T-helper 2 cell treated with Interferon-gamma antibody and Interleukin-4, amounts not matched to agents 100 ng/mL and 5 ng/mL, for 36 hours (primary cell): ENCODE measurements around the gene HS3ST6. TPM values are rescaled to one million over a fixed set of nuclear protein-coding genes. Genes with fewer than 3 reads are reported as not detected.
"Not testable (repeated sequence)": the region's sequence is repeated elsewhere in the genome, so short reads cannot be mapped to it uniquely, and the experiment has no call there.

Experiments used
- intact Hi-C: fragments of 100-400 bp; cut with micrococcal nuclease; formaldehyde crosslinking; loops from one replicate; pipeline ENCODE4 v1.15.1; 2023
- total RNA-seq: library from RNA; stranded (reverse); gene quantifications from 2 replicates; pipeline ENCODE4 v1.2.3, GENCODE V29; 2022

The HS3ST6 gene
- total RNA-seq, 1 donor from 2014 or later: not detected

GRCh38 chr16:1884155-1884760 lies 34.0 kb downstream of the HS3ST6 start:
- intact Hi-C loops: no loop called here

- intact Hi-C loops: not testable (repeated sequence)
Measured at GRCh38 chr16:1881172-1881571, 37.0 kb downstream of the HS3ST6 start.

GRCh38 chr16:1879477-1879876 lies 38.7 kb downstream of the HS3ST6 start:
- intact Hi-C loops: no loop called here

- intact Hi-C loops: no loop called here
Measured at GRCh38 chr16:1878256-1878655, 40.0 kb downstream of the HS3ST6 start.

GRCh38 chr16:1877804-1878203 lies 40.4 kb downstream of the HS3ST6 start:
- intact Hi-C loops: no loop called here

- intact Hi-C loops: no loop called here
Measured at GRCh38 chr16:1877089-1877488, 41.1 kb downstream of the HS3ST6 start.

GRCh38 chr16:1876468-1876867 lies 41.7 kb downstream of the HS3ST6 start:
- intact Hi-C loops: no loop called here

- intact Hi-C loops: not testable (repeated sequence)
Measured at GRCh38 chr16:1876066-1876465, 42.1 kb downstream of the HS3ST6 start.

GRCh38 chr16:1874854-1875253 lies 43.4 kb downstream of the HS3ST6 start:
- intact Hi-C loops: no loop called here

- intact Hi-C loops: no loop called here
Measured at GRCh38 chr16:1871974-1872635, 46.1 kb downstream of the HS3ST6 start, which contains the start of gene MEIOB. MEIOB (minus strand) TSS chr16:1872164; CDS start chr16:1868175, 3,989 bp downstream.

- intact Hi-C loops: no loop called here
Measured at GRCh38 chr16:1870365-1871082, 47.7 kb downstream of the HS3ST6 start.

- intact Hi-C loops: no loop called here
Measured at GRCh38 chr16:1865902-1866690, 52.1 kb downstream of the HS3ST6 start.

GRCh38 chr16:1863681-1864460 lies 54.3 kb downstream of the HS3ST6 start:
- intact Hi-C loops: loop anchor here (2.0 kb wide), 1 partner anchor 65 kb away; no protein-coding TSS in a partner anchor

GRCh38 chr16:1862394-1862793 lies 55.8 kb downstream of the HS3ST6 start:
- intact Hi-C loops: loop anchor here (2.0 kb wide), 1 partner anchor 66 kb away; no protein-coding TSS in a partner anchor

GRCh38 chr16:1861730-1862129 lies 56.5 kb downstream of the HS3ST6 start:
- intact Hi-C loops: loop anchor here (2.0 kb wide), 1 partner anchor 67 kb away; no protein-coding TSS in a partner anchor

Other genes starting within 250 kb of the HS3ST6 start
- 73.3 and 73.5 TPM in 2 replicates for gene JPT2, start 240.1 kb downstream of the HS3ST6 start, total RNA-seq
- 86.9 and 89.1 TPM in 2 replicates for gene MAPK8IP3, start 212.2 kb downstream of the HS3ST6 start, total RNA-seq
- gene NME3, start 146.9 kb downstream of the HS3ST6 start, total RNA-seq: 33.3 and 34.3 TPM in 2 replicates
- 29.2 and 34.1 TPM in 2 replicates for gene EME2, start 145.6 kb downstream of the HS3ST6 start, total RNA-seq
- gene MRPS34, start 145.3 kb downstream of the HS3ST6 start, total RNA-seq: 121 and 131 TPM in 2 replicates
- gene SPSB3, start 135.8 kb downstream of the HS3ST6 start, total RNA-seq: 29.5 and 32.7 TPM in 2 replicates
- 55.1 and 55.6 TPM in 2 replicates for gene NUBP2, start 135.5 kb downstream of the HS3ST6 start, total RNA-seq
- gene IGFALS, start 124.7 kb downstream of the HS3ST6 start, total RNA-seq: 0.11 TPM in 1 of 2 replicates, not detected in the other
- 43.4 and 46.1 TPM in 2 replicates for gene HAGH, start 91.6 kb downstream of the HS3ST6 start, total RNA-seq
- gene FAHD1, start 91.2 kb downstream of the HS3ST6 start, total RNA-seq: 10.5 and 11.6 TPM in 2 replicates
- gene MEIOB, start 46.3 kb downstream of the HS3ST6 start, total RNA-seq: not detected in 2 replicates
- gene MSRB1, start 24.8 kb upstream of the HS3ST6 start, total RNA-seq: 14.0 and 14.1 TPM in 2 replicates
- gene RPL3L, start 36.3 kb upstream of the HS3ST6 start, total RNA-seq: not detected in 2 replicates
- gene NDUFB10, start 41.1 kb upstream of the HS3ST6 start, total RNA-seq: 119 and 123 TPM in 2 replicates
- 2,826 and 2,856 TPM in 2 replicates for gene RPS2, start 46.4 kb upstream of the HS3ST6 start, total RNA-seq
- 0.18 TPM in 1 of 2 replicates, not detected in the other for gene RNF151, start 48.4 kb upstream of the HS3ST6 start, total RNA-seq
- 36.7 and 38.2 TPM in 2 replicates for gene TBL3, start 53.6 kb upstream of the HS3ST6 start, total RNA-seq
- gene NOXO1, start 63.1 kb upstream of the HS3ST6 start, total RNA-seq: 0.25 and 0.55 TPM in 2 replicates
- 24.4 and 27.1 TPM in 2 replicates for gene GFER, start 65.8 kb upstream of the HS3ST6 start, total RNA-seq
- gene SYNGR3, start 71.6 kb upstream of the HS3ST6 start, total RNA-seq: 4.9 and 5.3 TPM in 2 replicates
- 58.9 and 63.6 TPM in 2 replicates for gene ZNF598, start 91.4 kb upstream of the HS3ST6 start, total RNA-seq
- 0.70 and 0.80 TPM in 2 replicates for gene NPW, start 101.4 kb upstream of the HS3ST6 start, total RNA-seq
- 2.2 and 3.1 TPM in 2 replicates for gene NHERF2, start 108.5 kb upstream of the HS3ST6 start, total RNA-seq
- gene NTHL1, start 129.4 kb upstream of the HS3ST6 start, total RNA-seq: 32.9 and 33.2 TPM in 2 replicates
- 96.9 and 110 TPM in 2 replicates for gene TSC2, start 129.6 kb upstream of the HS3ST6 start, total RNA-seq
- gene PKD1, start 217.5 kb upstream of the HS3ST6 start, total RNA-seq: 68.5 and 77.3 TPM in 2 replicates
- 0.59 TPM in 1 of 2 replicates, not detected in the other for gene RAB26, start 230.2 kb upstream of the HS3ST6 start, total RNA-seq
- gene TRAF7, start 237.4 kb upstream of the HS3ST6 start, total RNA-seq: 57.6 and 62.8 TPM in 2 replicates